Measurements from ENCODE around the gene RHOT1. TPM values are rescaled to one million over a fixed set of nuclear protein-coding genes. Genes with fewer than 3 reads are reported as not detected.
"Not testable (repeated sequence)": the region's sequence is repeated elsewhere in the genome, so short reads cannot be mapped to it uniquely, and the experiment has no call there.

Gene RHOT1
- total RNA-seq, 1 experiment from 2014 or later = 53.1 TPM

DNA sequence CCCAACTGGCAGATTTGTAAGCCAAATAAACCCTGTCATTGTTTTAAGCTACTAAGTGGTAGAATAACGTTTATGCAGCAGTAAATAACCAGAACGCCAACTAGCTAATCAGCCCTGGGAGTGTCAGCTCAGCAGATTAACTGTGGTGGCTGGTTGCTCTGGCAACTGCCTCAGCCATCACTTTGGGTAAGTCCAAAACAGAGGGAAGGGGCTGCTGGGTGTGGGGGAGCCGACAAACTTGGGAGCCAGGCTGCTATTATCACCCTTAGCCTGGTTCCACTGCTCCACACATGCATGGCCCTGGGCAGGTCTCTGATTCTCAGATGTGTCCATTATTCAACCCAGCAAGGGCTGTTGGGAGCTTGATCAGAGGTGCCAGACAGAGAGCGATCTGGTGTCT is 22.2 kb upstream of the RHOT1 start:
- in situ Hi-C loops (cut with HindIII; ENCODE audit: low sequenced_read_pairs) = no loop called here
- no peak for DNase-seq (ENCODE audit: low spot score)

DNA sequence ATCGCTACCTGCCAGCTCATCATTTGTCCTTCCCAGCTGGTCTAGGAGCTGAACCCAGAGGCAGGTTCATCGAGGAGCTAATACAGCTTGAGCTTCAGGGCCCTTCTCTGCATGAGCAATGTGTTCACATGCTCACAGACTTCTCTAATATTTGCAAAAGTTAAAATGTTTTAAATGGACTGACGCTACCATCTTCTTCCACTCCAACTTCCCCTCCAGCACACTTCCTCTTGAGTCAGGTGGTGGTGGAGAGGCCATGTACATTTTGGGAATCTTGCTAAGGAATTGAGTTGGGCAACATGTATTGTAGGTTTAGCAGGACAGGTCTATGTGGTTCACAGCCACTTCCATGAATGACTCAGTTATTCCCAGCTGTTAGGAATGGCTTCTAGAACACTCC is 21.6 kb upstream of the RHOT1 start:
- in situ Hi-C loops (cut with HindIII; ENCODE audit: low sequenced_read_pairs) = no loop called here
- no peak for DNase-seq (ENCODE audit: low spot score)

DNA sequence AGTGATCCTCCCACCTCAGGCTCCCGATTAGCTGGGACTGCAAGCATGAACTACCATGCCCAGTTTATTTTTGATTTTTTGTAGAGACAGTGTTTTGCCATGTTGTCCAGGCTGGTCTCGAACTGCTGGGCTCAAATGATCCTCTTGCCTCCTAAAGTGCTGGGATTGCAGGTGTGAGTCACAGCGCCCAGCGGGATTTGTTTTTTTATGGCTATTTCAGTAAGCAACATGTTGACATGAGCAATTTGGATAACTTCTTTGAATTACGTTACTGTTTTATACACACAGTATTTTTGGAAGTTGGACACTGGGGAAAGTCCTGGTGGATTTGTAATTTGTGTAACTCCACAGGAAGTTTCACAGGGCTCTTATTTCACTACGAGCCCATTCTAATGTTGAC is 18.5 kb upstream of the RHOT1 start:
- in situ Hi-C loops (cut with HindIII; ENCODE audit: low sequenced_read_pairs) = no loop called here
- DNase-seq (ENCODE audit: low spot score) = no peak

DNA sequence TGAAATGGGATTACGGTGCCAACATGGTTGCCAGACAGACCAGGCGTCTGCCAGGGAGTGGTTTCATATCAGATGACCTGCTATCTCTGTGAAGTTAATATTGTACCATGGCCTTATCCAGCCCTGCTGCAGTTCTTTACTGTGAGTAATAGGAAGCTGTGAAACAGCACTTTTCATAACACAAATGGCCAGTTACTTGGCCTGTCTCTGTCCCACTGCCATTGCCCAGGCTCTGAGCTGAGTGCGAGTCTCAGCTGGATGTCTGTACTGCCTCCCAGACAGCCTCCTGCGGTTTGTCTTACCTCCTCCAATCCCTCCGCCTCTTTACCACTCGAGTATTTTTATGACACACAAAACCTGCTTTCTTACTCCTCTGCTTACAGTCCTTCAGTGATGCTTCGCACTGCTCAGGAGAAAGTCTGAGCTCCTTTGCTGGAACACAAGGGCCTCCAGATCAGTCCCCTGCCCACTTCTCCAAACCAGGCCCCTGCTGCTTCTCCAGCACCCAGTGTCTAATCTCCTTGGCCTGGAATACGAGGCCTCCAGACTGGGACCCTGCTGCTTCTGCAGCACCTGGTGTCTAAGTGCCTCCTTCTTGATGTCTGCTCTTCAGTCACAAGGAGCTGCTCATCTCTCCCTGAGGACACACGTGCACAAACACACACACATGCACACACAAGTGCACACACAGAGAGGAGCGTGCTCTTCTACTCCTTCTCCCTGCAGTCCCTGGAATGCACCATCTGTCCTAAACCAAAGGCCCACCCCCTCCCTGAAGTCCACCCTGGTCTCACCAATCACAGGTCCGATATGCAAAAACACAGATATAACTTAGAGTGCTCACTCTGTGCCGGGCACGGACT is 17.1 kb upstream of the RHOT1 start:
- in situ Hi-C loops (cut with HindIII; ENCODE audit: low sequenced_read_pairs) = no loop called here
- no peak for DNase-seq (ENCODE audit: low spot score)

DNA sequence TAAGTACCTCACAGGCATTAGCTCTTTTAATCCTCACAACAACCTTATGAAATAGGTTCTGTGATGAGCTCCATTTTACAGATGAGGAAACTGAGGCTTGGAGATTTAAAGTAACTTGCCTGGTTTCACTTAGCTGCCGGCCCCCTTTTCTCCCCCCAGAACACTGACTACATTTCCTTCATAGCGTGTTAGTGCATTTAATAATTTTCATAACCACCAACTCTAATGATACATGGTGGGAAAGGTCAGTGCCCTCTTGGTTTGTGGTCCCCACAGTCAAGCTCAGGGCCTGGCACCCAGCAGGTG is 16.5 kb upstream of the RHOT1 start:
- no peak for DNase-seq (ENCODE audit: low spot score)
- in situ Hi-C loops (cut with HindIII; ENCODE audit: low sequenced_read_pairs) = no loop called here

DNA sequence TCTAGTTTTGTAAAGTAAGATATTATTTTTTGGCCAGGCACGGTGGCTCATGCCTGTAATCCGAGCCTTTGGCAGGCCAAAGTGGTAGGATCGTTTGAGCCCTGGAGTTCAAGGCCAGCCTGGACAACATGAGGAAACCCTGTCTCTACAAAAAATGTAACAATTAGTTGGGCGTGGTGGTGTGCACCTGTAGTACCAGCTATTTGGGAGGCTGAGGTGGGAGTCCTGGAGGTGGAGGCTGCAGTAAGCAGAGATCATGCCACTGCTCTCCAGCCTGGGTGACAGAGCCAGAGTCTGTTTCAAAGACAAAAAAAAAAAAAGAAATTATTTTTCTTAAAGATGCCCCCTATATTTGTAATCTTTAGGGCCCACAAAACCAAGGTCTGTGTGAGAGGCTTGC is 16.0 kb upstream of the RHOT1 start:
- in situ Hi-C loops (cut with HindIII; ENCODE audit: low sequenced_read_pairs) = no loop called here
- DNase-seq (ENCODE audit: low spot score) = no peak

DNA sequence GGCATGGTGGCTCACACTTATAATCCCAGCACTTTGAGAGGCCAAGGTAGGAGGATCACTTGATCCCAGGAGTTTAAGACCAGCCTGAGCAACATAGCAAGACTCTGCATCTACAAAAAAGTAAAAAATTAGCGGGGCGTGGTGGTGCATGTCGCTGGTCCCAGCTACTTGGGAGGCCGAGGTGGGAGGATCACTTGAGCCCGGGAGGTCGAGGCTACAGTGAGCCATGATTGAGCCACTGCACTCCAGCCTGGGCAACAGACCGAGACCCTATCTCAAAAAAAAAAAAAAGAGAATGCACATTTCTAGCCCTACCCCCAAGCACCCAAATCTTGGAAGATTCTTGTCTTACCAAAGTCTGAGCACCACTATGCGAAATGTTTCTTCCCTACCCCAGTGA is 15.6 kb upstream of the RHOT1 start:
- no peak for DNase-seq (ENCODE audit: low spot score)
- in situ Hi-C loops (cut with HindIII; ENCODE audit: low sequenced_read_pairs) = no loop called here

DNA sequence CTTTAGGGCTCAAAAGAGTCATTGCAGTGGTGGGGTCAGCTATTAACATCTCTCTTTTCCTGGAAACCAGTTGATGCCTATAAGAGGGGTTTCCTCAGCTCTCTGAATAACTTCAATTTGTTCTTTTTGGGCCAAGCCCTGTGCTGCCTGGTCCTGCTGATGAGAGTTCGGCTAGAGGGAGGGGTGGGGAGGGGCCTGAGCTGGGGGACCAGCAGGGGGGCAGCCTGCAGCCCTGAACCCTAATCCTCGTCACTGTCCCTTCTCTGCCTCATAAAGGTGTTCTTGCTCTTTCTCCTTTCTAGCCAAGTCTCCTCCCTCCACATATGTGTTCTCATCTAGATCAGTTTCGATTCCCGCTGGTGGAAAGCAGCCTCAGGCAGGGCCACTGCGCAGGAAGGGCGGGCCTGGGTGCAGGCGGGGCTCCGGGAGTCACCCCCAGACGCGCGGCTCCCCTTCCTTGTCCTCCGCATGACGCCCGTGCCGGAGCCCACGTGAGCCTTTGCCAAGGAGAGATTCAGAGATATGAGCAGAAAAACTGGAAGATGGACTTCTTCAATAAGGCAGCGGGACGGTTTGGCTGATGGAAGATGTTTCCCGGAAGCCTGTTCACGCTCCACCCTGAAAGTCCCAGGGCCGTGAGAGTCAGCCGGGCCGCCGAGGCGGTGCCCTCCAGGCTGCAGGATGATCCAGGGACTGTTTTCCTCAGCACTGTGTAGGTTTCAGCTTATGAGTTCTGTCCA is 15.0 kb upstream of the RHOT1 start:
- DNase-seq (ENCODE audit: low spot score) = peak; percentile 83
- in situ Hi-C loops (cut with HindIII; ENCODE audit: low sequenced_read_pairs) = no loop called here

DNA sequence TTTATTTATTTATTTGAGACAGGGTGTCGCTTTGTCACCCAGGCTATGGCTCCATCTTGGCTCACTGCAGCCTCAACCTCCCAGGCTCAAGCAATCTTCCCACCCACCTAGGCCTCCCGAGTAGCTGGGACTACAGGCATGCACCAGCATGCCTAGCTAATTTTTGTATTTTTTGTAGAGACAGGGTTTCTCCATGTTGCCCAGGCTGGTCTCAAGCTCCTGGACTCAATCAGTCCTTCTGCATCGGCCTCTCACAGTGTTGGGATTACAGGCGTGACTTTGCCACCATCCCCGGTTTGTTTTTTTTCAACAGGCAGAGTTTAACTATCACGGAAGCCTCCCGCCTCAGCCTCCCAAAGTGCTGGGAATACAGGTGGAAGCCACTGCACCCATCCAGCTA is 13.8 kb upstream of the RHOT1 start:
- in situ Hi-C loops (cut with HindIII; ENCODE audit: low sequenced_read_pairs) = not testable (repeated sequence)

DNA sequence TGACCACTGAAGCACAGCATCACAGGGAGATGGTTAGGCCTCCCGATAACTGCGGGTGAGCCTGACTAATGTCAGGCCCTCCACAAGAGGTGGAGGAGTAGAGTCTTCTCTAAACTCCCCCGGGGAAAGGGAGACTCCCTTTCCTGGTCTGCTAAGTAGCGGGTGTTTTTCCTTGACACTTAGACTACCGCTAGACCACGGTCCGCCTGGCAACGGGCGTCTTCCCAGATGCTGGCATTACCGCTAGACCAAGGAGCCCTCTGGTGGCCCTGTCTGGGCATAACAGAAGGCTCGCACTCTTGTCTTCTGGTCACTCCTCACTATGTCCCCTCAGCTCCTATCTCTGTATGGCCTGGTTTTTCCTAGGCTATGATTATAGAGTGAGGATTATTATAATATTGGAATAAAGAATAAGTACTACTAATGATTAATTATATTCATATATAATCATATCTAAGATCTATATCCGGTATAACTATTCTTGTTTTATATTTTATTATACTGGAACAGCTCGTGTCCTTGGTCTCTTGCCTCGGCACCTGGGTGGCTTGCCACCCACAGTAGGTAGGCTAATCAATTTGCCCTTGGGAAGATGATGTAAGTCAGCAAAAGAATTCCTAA is 6.7 kb upstream of the RHOT1 start:
- in situ Hi-C loops (cut with HindIII; ENCODE audit: low sequenced_read_pairs) = not testable (repeated sequence)

More for the DNA sequence above, 13.8 kb upstream of the RHOT1 start:
- peak; percentile 42 for DNase-seq (ENCODE audit: low spot score)

DNA sequence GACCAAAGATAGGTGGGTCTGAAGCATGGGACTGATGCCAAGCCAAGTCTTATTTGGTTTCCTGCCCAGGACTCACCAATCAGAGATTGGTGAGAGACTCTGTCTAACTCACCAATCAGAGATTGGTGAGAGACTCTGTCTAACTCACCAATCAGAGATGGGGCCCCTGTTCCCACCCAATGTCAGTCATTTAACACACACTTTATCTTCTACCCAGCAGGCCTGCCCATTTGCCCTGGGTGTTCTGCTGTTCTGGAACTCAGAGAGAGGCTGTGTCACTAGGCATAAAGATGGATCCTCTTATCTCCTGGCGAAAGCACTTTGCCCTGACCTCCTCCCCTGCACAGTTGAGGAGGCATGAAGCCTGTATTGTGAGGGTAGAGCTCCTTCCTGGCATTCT is 5.4 kb upstream of the RHOT1 start:
- in situ Hi-C loops (cut with HindIII; ENCODE audit: low sequenced_read_pairs) = no loop called here
- no peak for DNase-seq (ENCODE audit: low spot score)

More for the DNA sequence above, 6.7 kb upstream of the RHOT1 start:
- not testable (repeated sequence) for DNase-seq (ENCODE audit: low spot score)

DNA sequence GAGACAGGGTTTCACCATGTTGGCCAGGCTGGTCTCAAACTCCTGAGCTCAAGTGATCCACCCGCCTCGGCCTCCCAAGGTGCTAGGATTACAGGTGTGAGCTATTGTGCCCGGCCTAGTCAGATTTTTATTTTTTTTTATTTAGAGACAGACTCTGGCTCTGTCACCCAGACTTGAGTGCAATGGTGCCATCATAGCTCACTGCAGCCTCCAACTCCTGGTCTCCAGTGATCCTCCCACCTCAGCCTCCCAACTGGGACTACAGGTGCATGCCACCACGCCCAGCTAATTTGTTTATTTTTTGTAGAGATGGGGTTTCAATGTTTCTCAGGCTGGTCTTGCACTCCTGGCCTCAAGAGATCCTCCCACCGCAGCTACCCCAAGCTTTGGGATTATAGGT is 2.8 kb upstream of the RHOT1 start:
- in situ Hi-C loops (cut with HindIII; ENCODE audit: low sequenced_read_pairs); DNase-seq (ENCODE audit: low spot score): not testable (repeated sequence)

DNA sequence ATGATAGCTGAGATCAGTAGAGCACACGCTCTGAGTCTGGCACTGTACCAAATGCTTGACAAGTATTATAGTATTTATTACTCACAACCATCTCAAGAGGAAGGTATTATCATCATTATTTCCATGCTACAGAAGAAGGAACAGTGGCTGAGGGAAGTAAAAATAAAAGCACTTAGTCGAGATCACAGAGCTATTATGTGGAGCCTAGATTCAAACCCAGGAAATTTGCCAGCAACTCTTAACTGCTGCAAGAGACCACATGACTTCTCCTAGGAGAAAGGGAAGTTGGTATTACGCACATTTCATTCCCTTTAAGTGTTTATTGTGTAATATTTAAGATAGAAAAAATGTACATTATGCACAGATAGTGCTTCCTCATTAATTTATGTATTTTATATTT is 1.0 kb upstream of the RHOT1 start:
- in situ Hi-C loops (cut with HindIII; ENCODE audit: low sequenced_read_pairs) = no loop called here

DNA sequence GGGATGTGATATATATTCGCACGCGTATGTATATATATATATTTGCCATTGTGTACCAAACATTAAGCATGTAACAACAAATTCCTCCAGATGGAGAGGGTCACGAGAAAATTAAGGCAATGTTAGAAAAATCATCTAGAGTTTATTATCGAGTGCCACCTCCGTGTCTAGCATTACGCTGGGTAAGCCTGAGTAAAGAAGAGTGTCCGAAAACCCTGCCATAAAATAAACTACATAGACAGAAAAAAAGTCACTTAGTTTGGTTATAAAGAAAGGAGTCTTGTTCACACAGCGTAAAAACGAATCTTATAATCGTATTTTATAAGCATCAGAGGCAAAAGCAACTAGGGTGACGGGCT is 644 bp upstream of the RHOT1 start:
- in situ Hi-C loops (cut with HindIII; ENCODE audit: low sequenced_read_pairs) = no loop called here
- no peak for DNase-seq (ENCODE audit: low spot score)

More for the DNA sequence above, 1.0 kb upstream of the RHOT1 start:
- DNase-seq (ENCODE audit: low spot score) = peak; percentile 76

DNA sequence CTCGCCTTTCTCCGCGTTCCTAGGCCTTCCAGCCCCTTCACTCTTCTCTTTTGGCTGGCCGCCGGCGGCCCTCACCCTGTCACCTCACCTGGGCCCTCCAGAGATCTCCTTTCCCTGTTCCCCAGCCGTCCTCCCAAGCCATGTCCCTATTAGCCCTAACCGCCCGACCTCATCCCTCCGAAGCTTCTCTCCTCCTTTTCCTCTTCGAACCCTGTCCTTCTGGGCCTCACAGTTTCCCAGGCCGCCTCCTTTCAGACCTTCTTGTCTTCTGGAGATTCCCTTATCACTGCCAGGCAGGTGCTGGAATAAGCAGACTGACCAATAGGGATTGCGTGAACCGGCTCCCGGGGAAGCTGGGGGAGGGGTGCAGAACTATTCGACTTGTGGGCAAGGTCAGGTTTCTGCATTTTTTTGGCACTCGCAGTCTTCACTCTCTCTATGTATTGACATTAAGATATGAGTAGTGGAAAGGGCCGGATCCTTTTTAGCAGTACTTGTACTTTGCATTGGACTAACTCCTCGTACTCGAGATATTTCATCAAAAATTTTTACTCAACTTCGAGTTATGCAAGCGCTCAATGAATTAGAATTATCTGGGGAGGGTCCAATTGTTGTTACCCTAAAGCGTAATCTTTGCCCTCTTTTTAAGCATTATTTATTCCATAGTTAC is 690 bp downstream of the RHOT1 start:
- in situ Hi-C loops (cut with HindIII; ENCODE audit: low sequenced_read_pairs) = no loop called here

DNA sequence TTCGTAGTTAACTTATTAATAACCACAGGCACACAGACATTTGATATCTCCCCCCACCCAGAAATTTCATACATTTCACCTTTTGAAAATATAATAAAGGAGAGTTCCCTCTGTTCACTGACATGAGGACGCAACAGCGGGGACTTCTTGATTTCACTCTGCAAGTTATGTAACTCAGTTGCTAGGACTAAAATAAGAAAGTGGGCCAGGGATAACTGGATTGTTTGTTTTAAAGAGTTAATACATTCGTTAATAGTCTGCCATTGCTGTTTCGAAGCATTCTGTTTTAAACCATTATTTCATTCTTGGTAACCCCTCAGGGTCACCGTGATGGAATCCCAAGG is 1.2 kb downstream of the RHOT1 start:
- in situ Hi-C loops (cut with HindIII; ENCODE audit: low sequenced_read_pairs) = no loop called here
- no peak for DNase-seq (ENCODE audit: low spot score)

More for the DNA sequence above, 690 bp downstream of the RHOT1 start:
- peak; percentile 67 for DNase-seq (ENCODE audit: low spot score)

DNA sequence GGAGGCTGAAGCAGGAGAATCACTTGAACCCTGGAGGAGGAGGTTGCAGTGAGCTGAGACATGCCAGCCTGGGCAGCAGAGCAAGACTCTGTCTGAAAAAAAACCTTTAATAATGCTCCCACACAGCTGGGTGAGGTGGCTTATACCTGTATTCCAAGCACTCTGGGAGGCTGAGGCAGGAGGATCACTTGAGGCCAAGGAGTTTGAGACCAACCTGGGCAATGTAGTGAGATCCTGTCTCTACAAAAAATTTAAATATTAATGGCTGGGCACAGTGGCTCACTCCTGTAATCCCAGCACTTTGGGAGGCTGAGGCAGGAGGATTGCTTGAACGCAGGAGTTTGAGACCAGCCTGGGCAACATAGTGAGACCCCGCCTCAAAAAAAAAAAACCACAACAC is 2.1 kb downstream of the RHOT1 start:
- DNase-seq (ENCODE audit: low spot score); in situ Hi-C loops (cut with HindIII; ENCODE audit: low sequenced_read_pairs): not testable (repeated sequence)

DNA sequence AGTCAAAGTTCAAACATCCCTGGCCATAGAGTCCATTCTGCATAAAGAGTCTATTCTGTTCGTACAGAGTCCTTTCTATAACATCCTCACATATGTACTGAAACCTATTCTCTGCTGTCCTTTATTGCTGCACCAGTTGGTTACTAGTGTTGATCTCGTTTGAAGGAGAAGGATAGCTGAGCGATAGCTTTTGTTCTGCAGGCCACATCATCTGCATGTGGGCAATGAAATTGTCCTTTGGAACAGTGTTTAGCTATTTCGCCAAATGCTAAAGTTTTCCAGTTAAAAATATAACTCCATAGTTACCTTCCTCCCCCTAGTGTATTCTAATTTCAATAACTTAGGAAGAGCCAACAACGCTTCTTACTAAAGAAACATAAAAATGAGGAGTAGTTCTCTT is 6.0 kb downstream of the RHOT1 start:
- no peak for DNase-seq (ENCODE audit: low spot score)
- in situ Hi-C loops (cut with HindIII; ENCODE audit: low sequenced_read_pairs) = no loop called here

DNA sequence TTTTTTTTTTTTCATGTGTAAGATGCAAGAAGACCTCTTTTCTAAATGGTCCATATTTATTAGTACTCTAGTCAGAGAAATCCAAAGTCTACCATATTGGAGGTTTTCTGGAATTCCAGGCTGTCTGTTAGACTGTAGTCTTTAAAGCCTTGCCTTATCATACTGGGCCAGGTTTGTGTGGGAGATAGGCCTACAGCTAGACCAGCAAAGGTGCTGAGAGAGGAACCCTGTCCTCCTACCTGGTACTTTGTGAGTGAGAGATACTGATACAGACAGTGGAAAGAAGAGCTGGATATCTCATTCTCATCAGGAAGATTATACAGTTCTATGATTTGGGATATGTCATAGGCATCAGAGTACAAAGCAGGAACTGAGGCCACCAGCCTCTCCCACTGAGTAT is 8.1 kb downstream of the RHOT1 start:
- DNase-seq (ENCODE audit: low spot score) = no peak
- in situ Hi-C loops (cut with HindIII; ENCODE audit: low sequenced_read_pairs) = no loop called here

DNA sequence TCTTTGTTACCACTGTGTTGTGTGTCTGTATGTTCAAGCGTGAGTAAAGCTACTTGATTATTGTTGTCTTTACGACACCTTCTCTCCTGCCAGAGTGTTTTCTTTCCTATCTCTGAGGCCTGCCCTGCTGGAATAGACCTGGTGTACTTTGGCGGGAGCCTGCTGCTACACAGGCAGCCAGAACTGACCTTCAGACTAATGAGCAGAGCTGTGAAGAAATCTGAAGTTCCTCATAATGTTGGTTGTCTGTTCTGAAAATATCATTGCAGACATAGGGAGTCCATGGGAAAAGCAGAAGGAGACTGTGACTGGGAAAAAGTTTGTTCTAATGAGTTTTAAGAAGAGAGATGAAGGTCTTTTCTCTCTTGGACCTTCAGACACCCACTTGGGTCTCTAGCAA is 9.8 kb downstream of the RHOT1 start:
- in situ Hi-C loops (cut with HindIII; ENCODE audit: low sequenced_read_pairs) = no loop called here
- no peak for DNase-seq (ENCODE audit: low spot score)

Measured in G401 (cell line).